ENCODE results near the gene LAD1.

Gene LAD1

DNA sequence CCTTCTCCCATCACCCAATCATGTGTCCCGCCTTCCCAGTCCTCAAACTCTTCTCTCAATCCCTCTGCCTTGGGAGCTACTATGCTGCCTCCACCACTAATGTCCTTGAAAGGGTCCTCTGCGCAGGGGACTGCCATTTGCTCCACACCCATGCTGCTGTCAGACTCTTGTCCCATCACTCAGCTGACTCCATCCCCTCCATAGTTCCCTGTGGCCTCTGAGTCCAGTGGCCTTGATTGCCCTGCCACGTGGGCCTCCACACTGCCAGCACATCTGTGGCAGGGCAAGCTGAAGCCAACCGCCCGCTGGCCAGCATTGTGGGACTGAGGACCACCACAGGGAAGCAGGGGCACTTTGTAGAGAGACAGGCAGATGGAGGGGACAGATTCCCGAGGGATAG, 20.3 kb downstream of the LAD1 start:
- Histone ChIP-seq H3K9me3 (ENCODE audit: control insufficient read depth, insufficient read depth, low read length) (no peaks in the 10 kb centered on the region), H4K20me1 (ENCODE audit: control insufficient read depth, insufficient read depth, low read depth, low read length) (no peaks in the 10 kb centered on the region), H3K27me3 (ENCODE audit: control insufficient read depth, low read length) (peaks cover 5% of the 10 kb centered on the region; the same call in 1 of the 2 replicates), H3K27ac (ENCODE audit: low read depth, low read length) (no peak overlapping the region), H3K4me3 (ENCODE audit: low read length) (no peak overlapping the region), H3K4me1 (ENCODE audit: control insufficient read depth, low read length) (no peaks in the 10 kb centered on the region), H3K4me2 (ENCODE audit: low read length) (no peak overlapping the region), H3K9me2 (replicated peaks; ENCODE audit: control insufficient read depth, low read length) (no peaks in the 10 kb centered on the region), H3K79me2 (ENCODE audit: control insufficient read depth, low read length) (no peaks in the 10 kb centered on the region), H3K36me3 (ENCODE audit: control insufficient read depth, low read length) (no peaks in the 10 kb centered on the region), H3F3A (ENCODE audit: control insufficient read depth, insufficient read depth) (no peaks in the 10 kb centered on the region)
- TF ChIP-seq EZH2phosphoT487 (IDR thresholded peaks at IDR 0.05; ENCODE audit: borderline replicate concordance, low read length) = no peak
- TF ChIP-seq, protein P1, sequence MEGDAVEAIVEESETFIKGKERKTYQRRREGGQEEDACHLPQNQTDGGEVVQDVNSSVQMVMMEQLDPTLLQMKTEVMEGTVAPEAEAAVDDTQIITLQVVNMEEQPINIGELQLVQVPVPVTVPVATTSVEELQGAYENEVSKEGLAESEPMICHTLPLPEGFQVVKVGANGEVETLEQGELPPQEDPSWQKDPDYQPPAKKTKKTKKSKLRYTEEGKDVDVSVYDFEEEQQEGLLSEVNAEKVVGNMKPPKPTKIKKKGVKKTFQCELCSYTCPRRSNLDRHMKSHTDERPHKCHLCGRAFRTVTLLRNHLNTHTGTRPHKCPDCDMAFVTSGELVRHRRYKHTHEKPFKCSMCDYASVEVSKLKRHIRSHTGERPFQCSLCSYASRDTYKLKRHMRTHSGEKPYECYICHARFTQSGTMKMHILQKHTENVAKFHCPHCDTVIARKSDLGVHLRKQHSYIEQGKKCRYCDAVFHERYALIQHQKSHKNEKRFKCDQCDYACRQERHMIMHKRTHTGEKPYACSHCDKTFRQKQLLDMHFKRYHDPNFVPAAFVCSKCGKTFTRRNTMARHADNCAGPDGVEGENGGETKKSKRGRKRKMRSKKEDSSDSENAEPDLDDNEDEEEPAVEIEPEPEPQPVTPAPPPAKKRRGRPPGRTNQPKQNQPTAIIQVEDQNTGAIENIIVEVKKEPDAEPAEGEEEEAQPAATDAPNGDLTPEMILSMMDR (IDR thresholded peaks at IDR 0.05; ENCODE audit: low read depth, low read length, poor library complexity, severe bottlenecking) = no peak

DNA sequence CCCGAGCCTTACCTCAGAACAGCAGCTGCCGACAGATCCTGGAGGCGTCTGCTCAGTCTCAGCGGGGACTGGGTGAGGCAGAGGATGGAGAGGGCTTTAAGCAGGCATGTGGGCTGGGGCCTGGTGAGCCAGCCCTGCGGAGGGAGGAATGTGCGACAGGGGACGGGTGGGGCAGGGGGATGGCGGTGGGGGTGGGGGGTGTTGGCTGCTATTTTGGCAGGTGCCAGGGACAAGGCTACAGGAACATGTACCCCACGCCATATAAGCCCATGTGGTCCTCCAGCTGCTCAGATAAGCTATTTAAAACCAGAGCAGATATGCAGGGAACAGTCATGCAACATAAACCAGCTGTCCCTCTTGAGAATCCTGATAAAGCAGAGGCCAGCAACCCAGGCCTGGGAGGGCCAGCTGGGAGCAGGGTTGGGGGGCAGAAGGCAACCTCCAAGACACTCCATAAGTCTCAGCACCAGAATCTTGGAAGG, 21.5 kb downstream of the LAD1 start, which contains the start of gene TNNT2:
TNNT2 (minus strand) TSS at position 70 of the 482 bp plus-strand sequence. CDS start 4,426 bp downstream, outside the sequence.
- Histone ChIP-seq H3K79me2 (ENCODE audit: control insufficient read depth, low read length) (no peaks in the 10 kb centered on the region), H3K9me2 (replicated peaks; ENCODE audit: control insufficient read depth, low read length) (no peaks in the 10 kb centered on the region), H4K20me1 (ENCODE audit: control insufficient read depth, insufficient read depth, low read depth, low read length) (no peaks in the 10 kb centered on the region), H3K27me3 (ENCODE audit: control insufficient read depth, low read length) (peaks cover 8% of the 10 kb centered on the region; the same call in 1 of the 2 replicates), H3K9me3 (ENCODE audit: control insufficient read depth, insufficient read depth, low read length) (no peaks in the 10 kb centered on the region), H3K36me3 (ENCODE audit: control insufficient read depth, low read length) (no peaks in the 10 kb centered on the region), H3K4me3 (ENCODE audit: low read length) (no peak within 1 kb of the TSS), H3F3A (ENCODE audit: control insufficient read depth, insufficient read depth) (no peaks in the 10 kb centered on the region), H3K4me2 (ENCODE audit: low read length) (no peak within 1 kb of the TSS), H3K4me1 (ENCODE audit: control insufficient read depth, low read length) (no peaks in the 10 kb centered on the region), H3K27ac (ENCODE audit: low read depth, low read length) (no peak within 1 kb of the TSS)
- TF ChIP-seq EZH2phosphoT487 (IDR thresholded peaks at IDR 0.05; ENCODE audit: borderline replicate concordance, low read length) = no peak
- TF ChIP-seq, protein P1 (IDR thresholded peaks at IDR 0.05; ENCODE audit: low read depth, low read length, poor library complexity, severe bottlenecking) = no peak

DNA sequence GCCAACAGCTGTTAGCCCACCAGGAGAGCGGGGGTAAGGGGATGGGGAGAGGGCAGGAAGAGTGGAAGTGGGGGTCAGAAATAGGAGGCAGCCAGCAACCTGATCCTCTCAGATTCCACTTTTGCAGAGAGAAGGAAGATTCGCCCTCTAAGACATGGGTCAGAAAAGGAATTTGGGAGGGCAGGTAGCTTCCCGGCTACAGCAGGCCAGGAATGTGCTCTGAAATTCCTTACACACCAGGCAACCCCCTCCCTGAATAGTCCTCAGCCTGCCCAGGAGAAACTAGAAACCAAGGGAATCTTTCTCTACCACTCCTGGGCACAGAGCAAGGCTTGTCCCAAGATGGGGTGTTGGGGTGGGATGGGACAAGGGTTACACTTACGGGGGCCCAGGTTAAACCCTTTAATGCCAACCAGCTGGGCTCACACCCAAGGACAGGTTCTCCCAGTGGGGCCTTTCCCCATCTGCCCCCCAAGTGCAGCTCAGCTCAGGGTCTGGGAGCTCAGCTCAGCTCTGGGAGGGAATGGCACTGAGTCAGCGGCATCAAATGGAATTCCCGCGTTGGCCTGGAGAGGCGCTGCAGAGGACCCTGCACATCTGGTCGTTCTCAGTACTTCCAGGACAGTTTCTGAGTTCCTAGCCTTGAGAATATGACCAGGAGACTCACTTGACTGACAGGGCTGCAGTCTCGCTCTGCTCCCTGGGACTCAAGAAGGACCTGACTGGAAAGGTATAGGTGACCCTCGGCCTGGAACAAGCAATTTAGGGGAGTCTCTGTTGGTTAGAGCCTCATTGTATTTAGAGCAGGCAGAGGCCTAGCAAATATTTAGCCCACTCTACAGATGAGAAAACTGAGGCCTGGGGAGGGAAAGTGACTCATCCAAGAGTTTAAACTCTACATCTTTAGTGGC, 22.4 kb downstream of the LAD1 start:
- Histone ChIP-seq H3K4me3 (ENCODE audit: low read length) (no peak overlapping the region), H3K4me2 (ENCODE audit: low read length) (no peak overlapping the region), H3K79me2 (ENCODE audit: control insufficient read depth, low read length) (no peaks in the 10 kb centered on the region), H3K27me3 (ENCODE audit: control insufficient read depth, low read length) (peaks cover 8% of the 10 kb centered on the region; the same call in 1 of the 2 replicates), H3F3A (ENCODE audit: control insufficient read depth, insufficient read depth) (no peaks in the 10 kb centered on the region), H3K9me2 (replicated peaks; ENCODE audit: control insufficient read depth, low read length) (no peaks in the 10 kb centered on the region), H3K9me3 (ENCODE audit: control insufficient read depth, insufficient read depth, low read length) (no peaks in the 10 kb centered on the region), H3K27ac (ENCODE audit: low read depth, low read length) (no peak overlapping the region), H3K4me1 (ENCODE audit: control insufficient read depth, low read length) (no peaks in the 10 kb centered on the region), H3K36me3 (ENCODE audit: control insufficient read depth, low read length) (no peaks in the 10 kb centered on the region), H4K20me1 (ENCODE audit: control insufficient read depth, insufficient read depth, low read depth, low read length) (no peaks in the 10 kb centered on the region)
- no peak for TF ChIP-seq EZH2phosphoT487 (IDR thresholded peaks at IDR 0.05; ENCODE audit: borderline replicate concordance, low read length)
- TF ChIP-seq, protein P1 (IDR thresholded peaks at IDR 0.05; ENCODE audit: low read depth, low read length, poor library complexity, severe bottlenecking) = peak; percentile 65

Measured in DOHH2 (cell line).